HL-60/S4 treated with retinoic acid at 250 ng/mL for 4 days and 3 days (cell line): ENCODE results near the gene UBXN2A.

Experiments used
- in situ Hi-C: fragments of 300-500 bp; cut with MboI; formaldehyde crosslinking; loops from 2 replicates; pipeline ENCODE4 v1.7.0; 2022; ENCODE audit warnings: low sequenced_read_pairs

UBXN2A gene

DNA sequence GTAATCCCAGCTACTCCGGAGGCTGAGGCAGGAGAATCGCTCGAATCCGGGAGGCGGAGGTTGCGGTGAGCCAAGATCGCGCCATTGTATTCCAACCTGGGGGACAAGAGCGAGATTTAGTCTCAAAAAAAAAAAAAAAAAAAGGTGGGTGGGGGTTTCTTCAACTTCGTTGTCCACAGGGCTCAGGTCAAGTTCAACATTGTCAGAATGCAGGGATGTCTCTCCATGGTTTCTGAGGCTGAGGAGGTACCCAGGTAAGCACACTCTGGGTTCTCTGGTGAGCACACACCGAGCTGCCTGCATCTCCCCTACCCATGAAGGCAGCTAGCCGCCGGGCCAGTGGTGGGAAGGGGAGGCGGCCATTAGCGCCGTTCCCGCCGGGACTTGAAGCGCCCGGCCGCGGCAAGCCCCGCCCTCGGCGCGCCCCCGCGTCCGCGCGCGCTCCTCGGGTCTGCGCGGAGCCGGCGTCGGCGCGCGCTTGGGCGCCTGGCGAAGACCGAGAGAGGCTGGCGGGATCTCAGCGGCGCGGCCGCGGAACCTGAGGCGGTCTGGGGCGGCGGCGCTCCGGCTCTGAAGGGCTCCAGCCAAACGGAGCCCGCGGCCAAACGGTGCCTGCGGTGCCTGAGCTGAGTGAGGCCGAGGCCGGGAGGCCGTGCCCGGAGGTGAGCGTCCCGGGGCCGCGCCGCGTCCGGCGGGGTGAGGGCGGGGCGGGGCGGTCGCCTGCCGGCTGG, at the start of gene UBXN2A:
Gene UBXN2A, plus strand, starts transcription at position 477 of the 731 bp plus-strand sequence. CDS start 17,852 bp downstream, outside the sequence.
- in situ Hi-C loops = no loop called here

DNA sequence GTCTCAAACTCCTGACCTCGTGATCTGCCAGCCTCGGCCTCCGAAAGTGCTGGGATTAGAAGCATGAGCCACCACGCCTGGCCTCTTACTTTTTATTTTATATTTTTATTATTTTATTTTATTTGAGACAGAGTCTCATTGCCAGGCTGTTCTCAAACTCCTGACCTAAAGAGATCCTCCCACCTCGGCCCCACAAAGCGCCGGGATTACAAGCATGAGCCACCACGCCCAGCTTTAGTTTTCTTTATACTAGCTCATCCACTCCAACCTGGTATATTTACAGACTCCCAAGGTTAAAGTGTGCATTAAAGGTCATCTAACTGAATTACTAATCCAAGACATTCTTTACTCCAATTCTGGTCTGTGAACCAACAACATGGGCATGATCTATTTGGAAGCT, 40.1 kb upstream of the UBXN2A start:
- in situ Hi-C loops = no loop called here

DNA sequence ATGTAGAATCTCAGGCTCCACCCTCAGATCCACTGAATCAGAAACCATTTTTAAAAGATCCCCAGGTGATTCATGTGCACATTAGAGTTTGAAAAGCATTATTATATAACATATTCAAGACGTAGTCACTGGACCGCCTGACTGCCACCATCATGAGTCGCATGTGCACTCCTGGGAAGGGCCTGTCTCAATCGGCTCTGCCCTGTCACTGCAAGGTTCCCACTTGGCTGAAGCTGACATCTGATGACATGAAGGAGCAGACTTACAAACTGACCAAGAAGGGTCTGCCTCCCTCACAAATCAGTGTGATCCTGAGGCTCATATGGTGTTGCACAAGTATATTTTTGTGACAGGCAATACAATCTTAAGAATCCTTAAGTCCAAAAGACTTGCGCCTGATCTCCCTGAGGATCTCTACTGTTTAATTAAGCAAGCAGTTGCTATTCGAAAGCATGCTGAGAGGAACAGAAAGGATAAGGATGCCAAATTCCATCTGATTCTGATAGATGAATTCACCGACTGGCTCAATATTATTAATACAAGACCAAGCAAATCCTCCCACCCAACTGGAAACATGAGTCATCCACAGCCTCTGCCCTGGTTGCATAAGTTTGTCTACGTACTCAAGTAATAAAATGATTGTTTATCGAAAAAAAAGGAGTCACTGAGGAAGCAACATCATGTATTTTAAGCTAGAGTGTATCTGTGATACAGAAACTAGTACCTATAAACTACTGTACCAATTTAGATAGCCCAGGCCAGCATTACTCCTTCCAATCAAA, 39.5 kb upstream of the UBXN2A start:
- in situ Hi-C loops = no loop called here

DNA sequence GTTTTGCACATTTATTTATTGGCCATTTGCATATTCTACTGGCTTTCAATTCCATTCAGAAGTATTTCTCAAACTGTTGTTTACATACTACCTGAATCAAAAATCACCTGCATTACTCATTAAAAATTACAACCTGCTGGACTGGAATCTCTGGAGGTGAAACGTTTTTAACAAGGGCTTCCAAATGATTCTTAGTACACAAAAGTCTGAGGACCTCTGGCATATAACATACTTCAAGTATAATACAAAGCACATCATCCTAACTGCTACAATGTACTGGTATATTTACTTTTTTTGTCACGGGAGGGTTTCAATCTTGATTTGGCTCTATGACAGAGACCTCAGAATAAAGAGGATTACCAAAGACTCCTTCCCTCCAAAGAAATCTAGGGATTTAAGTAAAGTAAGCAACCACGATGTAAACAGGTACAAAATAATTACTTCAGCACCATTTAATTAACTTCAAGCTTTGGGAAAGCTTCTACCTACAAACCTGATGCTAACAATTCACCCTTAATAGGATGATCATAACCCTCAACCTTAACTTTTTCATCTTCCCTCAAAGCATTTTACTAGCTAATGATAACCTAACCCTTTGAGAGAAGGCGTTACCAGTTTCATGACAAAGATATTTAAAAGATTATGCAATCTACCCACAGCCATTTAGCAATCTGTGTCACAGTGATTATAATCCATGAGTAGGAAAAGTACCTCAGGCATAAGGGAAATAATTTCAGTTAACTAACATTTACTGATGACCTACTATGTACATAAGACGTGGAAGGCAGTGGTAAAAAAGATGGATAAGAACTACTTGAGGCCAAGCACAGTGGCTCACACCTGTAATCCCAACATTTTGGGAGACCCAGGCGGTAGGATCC, 38.1 kb upstream of the UBXN2A start:
- in situ Hi-C loops = no loop called here

GRCh38 chr2:23903034-23903433, 37.2 kb upstream of the UBXN2A start:
- in situ Hi-C loops = no loop called here

GRCh38 chr2:23904215-23904614, 36.0 kb upstream of the UBXN2A start:
- in situ Hi-C loops = no loop called here

- in situ Hi-C loops = no loop called here
These were observed 35.6 kb upstream of the UBXN2A start for GRCh38 chr2:23904692-23905091.

- in situ Hi-C loops = no loop called here
These were observed 35.1 kb upstream of the UBXN2A start for GRCh38 chr2:23905155-23905554.

DNA sequence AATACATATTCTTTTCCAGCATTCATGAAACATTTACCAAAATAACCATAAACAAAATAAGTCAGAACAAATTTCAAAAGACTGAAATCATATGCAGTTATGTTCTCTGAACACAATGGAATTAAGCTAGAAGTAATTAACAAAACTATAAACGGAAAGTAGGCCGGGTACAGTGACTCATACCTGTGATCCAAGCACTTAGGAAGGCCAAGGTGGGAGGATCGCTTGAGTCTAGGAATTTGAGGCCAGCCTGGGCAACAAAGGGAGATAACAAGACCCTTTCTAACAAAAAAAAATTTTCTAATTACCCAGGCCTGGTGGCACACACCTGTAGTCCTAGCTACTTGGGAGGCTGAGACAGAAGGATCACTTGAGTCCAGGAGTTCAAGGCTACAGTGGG, 28.2 kb upstream of the UBXN2A start:
- in situ Hi-C loops = no loop called here

DNA sequence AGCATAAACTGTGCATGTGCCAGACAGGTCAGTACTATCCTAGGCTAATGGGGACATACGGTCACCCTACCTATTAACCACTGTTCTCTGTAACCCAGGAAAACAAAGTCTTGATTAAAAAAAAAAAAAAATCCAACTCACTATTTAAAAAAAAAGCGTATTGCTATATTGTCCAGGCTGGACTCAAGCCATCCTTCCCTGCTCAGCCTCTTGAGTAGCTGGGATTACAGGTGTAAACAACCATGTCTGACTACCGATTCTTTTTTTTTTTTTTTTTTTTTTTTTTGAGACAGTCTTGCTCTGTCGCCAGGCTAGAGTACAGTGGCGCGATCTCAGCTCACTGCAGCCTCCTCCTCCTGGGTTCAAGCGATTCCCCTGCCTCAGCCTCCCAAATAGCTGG, 24.9 kb upstream of the UBXN2A start:
- in situ Hi-C loops = no loop called here

- in situ Hi-C loops = no loop called here
These were observed 23.4 kb upstream of the UBXN2A start for GRCh38 chr2:23916727-23917405.

GRCh38 chr2:23918837-23919489, 21.3 kb upstream of the UBXN2A start:
- in situ Hi-C loops = no loop called here

DNA sequence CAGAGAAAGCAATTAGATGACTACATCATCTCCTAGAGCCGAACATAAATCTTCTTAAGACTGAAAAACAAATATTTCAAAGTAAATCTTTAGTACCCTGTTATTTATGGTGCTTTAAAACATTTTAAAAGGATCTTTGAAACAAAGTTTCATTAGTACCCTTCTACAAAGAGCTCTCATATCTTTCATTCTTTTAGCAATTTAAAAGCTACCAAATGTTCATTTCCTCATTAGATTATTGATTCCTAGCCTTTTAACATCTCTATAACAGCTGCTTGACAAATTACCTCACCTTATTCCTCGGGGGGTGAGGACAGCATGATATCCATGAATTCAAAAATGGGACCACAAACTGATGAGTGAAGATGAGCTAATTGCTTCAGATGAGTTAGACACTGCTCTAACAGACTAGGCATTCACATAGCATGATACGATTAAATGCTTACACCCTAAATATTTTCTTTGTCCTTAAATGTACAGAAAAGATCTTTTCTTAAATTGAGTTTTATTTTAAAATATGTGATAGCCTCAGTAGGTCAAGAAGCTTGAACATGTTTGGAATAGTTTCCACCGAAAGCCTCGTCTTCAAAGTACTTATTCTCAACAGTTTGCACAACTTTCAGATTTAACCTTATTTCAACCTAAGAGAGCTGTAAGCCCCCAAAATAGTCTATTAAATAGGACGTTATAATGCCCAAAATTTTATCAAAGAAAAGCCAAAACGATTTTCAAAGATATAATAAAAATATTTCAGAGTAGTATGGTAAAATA, 15.5 kb upstream of the UBXN2A start:
- in situ Hi-C loops = no loop called here

DNA sequence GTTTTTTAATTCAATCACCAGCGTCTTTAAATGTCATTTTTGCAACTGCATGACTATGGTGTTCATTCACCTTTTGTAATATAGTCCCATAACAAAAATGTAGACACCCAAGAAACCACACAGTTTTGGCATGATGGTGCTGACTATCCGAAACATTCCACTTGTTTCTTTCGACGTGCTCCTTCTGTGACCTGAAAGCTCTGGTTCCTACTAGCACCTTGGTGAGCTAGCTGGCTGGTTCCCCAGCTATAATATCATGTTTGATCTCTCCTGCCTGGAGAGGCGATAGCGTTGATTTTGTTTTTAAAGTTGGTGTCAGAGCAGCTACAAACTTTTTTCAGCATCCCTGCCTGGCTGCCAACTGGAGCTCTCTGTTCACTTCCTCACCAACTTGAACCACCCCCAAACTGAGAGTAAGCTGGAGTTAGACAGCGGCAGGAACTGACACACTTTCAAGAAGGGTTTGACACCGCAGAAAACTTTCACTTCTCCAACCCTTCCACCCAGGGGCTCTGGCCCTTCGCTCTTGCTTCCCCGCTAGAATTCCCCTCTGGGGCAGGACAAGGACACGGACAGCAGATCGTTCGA, 14.5 kb upstream of the UBXN2A start:
- in situ Hi-C loops = no loop called here

DNA sequence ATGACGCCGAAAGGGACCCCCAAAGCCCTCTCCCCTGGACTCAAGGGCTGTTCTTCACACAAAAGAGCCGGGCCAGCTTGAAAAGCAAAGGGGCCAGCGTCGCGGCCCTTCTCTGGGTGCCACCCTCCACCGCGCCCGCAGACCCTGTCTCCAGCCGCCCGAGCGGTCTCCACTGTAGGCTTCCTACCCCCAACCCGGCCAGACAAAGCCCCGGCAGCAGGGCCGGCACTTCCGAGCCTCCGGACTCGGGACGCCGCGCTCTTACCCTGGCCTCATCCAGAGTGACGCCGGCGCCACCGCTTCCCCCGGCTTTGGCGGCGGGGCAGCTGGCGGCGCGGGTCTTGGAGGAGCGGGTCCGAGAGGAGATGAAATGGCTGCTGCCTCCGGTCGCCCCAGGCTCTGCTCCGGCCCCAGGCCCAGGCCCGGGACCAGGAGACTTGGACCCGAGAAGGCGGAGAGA, 13.9 kb upstream of the UBXN2A start:
- in situ Hi-C loops = no loop called here

- in situ Hi-C loops = no loop called here
These were observed 13.3 kb upstream of the UBXN2A start, which contains the start of gene ATAD2B for GRCh38 chr2:23926750-23927571. Gene ATAD2B, minus strand, starts transcription at chr2:23927123. Its CDS starts 353 bp downstream, at chr2:23926770.

- in situ Hi-C loops = no loop called here
These were observed 6.0 kb upstream of the UBXN2A start for GRCh38 chr2:23934259-23934658.
